ENCODE measurements around the gene ZNF785.

GRCh38 chr16:30551781-30552180 is 33.7 kb downstream of the ZNF785 start:
- TF ChIP-seq CTCF (conservative IDR thresholded peaks at IDR 0.05; ENCODE audit: low read depth, low read length) (no peak), EZH2 (IDR thresholded peaks at IDR 0.05; ENCODE audit: borderline replicate concordance, low read depth, low read length, poor library complexity, severe bottlenecking) (no peak)
